Measurements from ENCODE around the gene CRMP1. TPM values are rescaled to one million over a fixed set of nuclear protein-coding genes. Genes with fewer than 3 reads are reported as not detected.

Gene CRMP1
- total and polyA plus RNA-seq, 2 of the 8 experiments (the other 6 are each of a cell fraction or from before 2014, with no cell fraction given): 120 to 131 TPM

GRCh38 chr4:5821665-5822358, 71.1 kb downstream of the CRMP1 start:
- WGBS, 2 experiments (ENCODE audit: extremely low coverage in 1 of 2, insufficient coverage in 1 of 2, insufficient read length in 1 of 2, insufficient replicate concordance in 2 of 2, low coverage in 1 of 2, low lambda C conversion rate in 2 of 2, missing lambda C conversion rate in 1 of 2): 51% methylated on average over 18 of the region's 18 CpGs; no CpG with 5 or more reads in 1 of the 2 experiments
- peak; percentile 69 for FAIRE-seq
- H3K18ac ChIP-seq (ENCODE audit: extremely low read depth, low read length): no peak overlapping the region
- no peak overlapping the region for H3K27ac ChIP-seq (ENCODE audit: low read depth, low read length)
- no peak overlapping the region for H2BK20ac ChIP-seq (ENCODE audit: low read length)
- H2BK120ac ChIP-seq (replicated peaks; ENCODE audit: low read depth, low read length): no peak overlapping the region
- peaks cover 13 to 43% (median 41%) of the 10 kb centered on the region in 4 experiments; a peak in 7 of 8 replicates for H3K36me3 ChIP-seq (ENCODE audit: control insufficient read depth in 2 of 4, insufficient read depth in 4 of 4, low read length in 3 of 4)
- peaks cover 2 to 27% of the 10 kb centered on the region in 2 experiments for H4K20me1 ChIP-seq (replicated peaks in 1 of 2; ENCODE audit: control insufficient read depth in 1 of 2, insufficient read depth in 2 of 2, low read length in 2 of 2)
- no peak overlapping the region for H2BK5ac ChIP-seq (ENCODE audit: low read depth, low read length)
- H2AK5ac ChIP-seq (ENCODE audit: low read depth, low read length): no peak overlapping the region
- peak; percentile 38 to 92 for DNase-seq (ENCODE audit: low read depth in 1 of 2, low spot score in 2 of 2)
- H3K4ac ChIP-seq (replicated peaks; ENCODE audit: insufficient read length, low read depth, low read length): no peak overlapping the region
- H3K23me2 ChIP-seq (ENCODE audit: low read depth, low read length): peaks cover 1% of the 10 kb centered on the region; the same call in 1 of the 2 replicates
- H3K9ac ChIP-seq (replicated peaks in 1 of 4; ENCODE audit: extremely low read depth in 1 of 4, low read depth in 3 of 4, low read length in 3 of 4): no peak overlapping the region
- no peak overlapping the region for H4K91ac ChIP-seq (replicated peaks; ENCODE audit: insufficient read length, low read length)
- no peak overlapping the region for H3K23ac ChIP-seq (ENCODE audit: insufficient read length)
- H3K9me3 ChIP-seq (ENCODE audit: insufficient read depth in 2 of 2, low read depth in 1 of 2, low read length in 1 of 2): no peaks in the 10 kb centered on the region
- no peaks in the 10 kb centered on the region for H3K4me1 ChIP-seq (replicated peaks in 1 of 4; ENCODE audit: control insufficient read depth in 3 of 4, insufficient read depth in 4 of 4, low read length in 3 of 4)
- peaks cover 7% of the 10 kb centered on the region for H3K79me1 ChIP-seq (ENCODE audit: low read depth, low read length)
- H3K56ac ChIP-seq (replicated peaks; ENCODE audit: insufficient read length, low read depth, low read length): no peak overlapping the region
- no peak overlapping the region for H3K14ac ChIP-seq (ENCODE audit: insufficient read length)
- H3K27me3 ChIP-seq (replicated peaks in 1 of 4; ENCODE audit: control insufficient read depth in 3 of 4, extremely low read depth in 1 of 4, insufficient read depth in 3 of 4, low read length in 3 of 4): no peaks in the 10 kb centered on the region
- ChIA-PET CTCF (ENCODE audit: partially characterized antibody) (interaction anchor here (0.6 to 7.1 kb wide), 36 partner anchors 9 to 268 kb away, joined by 3 to 110 read pairs (median 4); no protein-coding TSS in a partner anchor), POLR2A (ENCODE audit: partially characterized antibody) (interaction anchor here (0.8 to 1.1 kb wide), 3 partner anchors 9 to 65 kb away, joined by 3 read pairs; no protein-coding TSS in a partner anchor)
- H3K4me3 ChIP-seq (ENCODE audit: extremely low read depth in 1 of 4, insufficient read depth in 2 of 4, low read depth in 3 of 4, low read length in 4 of 4): no peak overlapping the region
- no peak overlapping the region for H2BK15ac ChIP-seq (ENCODE audit: low read length)
- H3K4me2 ChIP-seq (ENCODE audit: insufficient read depth in 1 of 2, low read depth in 2 of 2, low read length in 2 of 2): no peak overlapping the region
- no peak overlapping the region for H4K8ac ChIP-seq (ENCODE audit: extremely low read depth, insufficient read depth, low read length)
- H2AFZ ChIP-seq (ENCODE audit: low read length): no peak overlapping the region
- H3K79me2 ChIP-seq (ENCODE audit: control insufficient read depth in 1 of 2, insufficient read depth in 2 of 2, low read length in 2 of 2): no peaks in the 10 kb centered on the region
- H2BK12ac ChIP-seq (ENCODE audit: low read depth, low read length): no peak overlapping the region
- no peak overlapping the region for H4K5ac ChIP-seq (ENCODE audit: insufficient read length, low read depth, low read length)
- TF ChIP-seq RNF2 (IDR thresholded peaks at IDR 0.05; ENCODE audit: borderline replicate concordance, low read depth, low read length, missing control alignments, poor library complexity, severe bottlenecking) (no peak), SP4 (IDR thresholded peaks at IDR 0.05; ENCODE audit: low read length) (no peak), CEBPB (IDR thresholded peaks at IDR 0.05; ENCODE audit: low read depth, low read length) (no peak), ATF3 (IDR thresholded peaks at IDR 0.05; ENCODE audit: insufficient read depth, low read depth, low read length) (no peak), CHD1 (IDR thresholded peaks at IDR 0.05; ENCODE audit: low read depth, low read length) (no peak), POLR2AphosphoS5 (IDR thresholded peaks at IDR 0.05; ENCODE audit: low read depth, low read length) (peak; percentile 75), ASH2L (IDR thresholded peaks at IDR 0.05; ENCODE audit: low read length) (peak; percentile 21)
- TF ChIP-seq, protein P1, sequence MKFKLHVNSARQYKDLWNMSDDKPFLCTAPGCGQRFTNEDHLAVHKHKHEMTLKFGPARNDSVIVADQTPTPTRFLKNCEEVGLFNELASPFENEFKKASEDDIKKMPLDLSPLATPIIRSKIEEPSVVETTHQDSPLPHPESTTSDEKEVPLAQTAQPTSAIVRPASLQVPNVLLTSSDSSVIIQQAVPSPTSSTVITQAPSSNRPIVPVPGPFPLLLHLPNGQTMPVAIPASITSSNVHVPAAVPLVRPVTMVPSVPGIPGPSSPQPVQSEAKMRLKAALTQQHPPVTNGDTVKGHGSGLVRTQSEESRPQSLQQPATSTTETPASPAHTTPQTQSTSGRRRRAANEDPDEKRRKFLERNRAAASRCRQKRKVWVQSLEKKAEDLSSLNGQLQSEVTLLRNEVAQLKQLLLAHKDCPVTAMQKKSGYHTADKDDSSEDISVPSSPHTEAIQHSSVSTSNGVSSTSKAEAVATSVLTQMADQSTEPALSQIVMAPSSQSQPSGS (IDR thresholded peaks at IDR 0.05; ENCODE audit: low read length): no peak

Data from H1 (cell line).